Ramos (cell line): ENCODE data around the gene LRRC74B.
"Not testable (repeated sequence)": the region's sequence is repeated elsewhere in the genome, so short reads cannot be mapped to it uniquely, and the experiment has no call there.

Source experiments
- in situ Hi-C: fragments of 300-500 bp; cut with MboI; formaldehyde crosslinking; loops from one replicate; pipeline ENCODE4 v1.14.3; 2022; ENCODE audit warnings: low sequenced_read_pairs; ENCODE audit not compliant: unreplicated experiment

LRRC74B gene

GRCh38 chr22:21030621-21031544 is 14.9 kb upstream of the LRRC74B start:
- in situ Hi-C loops = no loop called here

GRCh38 chr22:21031545-21032036 is 14.2 kb upstream of the LRRC74B start:
- in situ Hi-C loops = no loop called here

- in situ Hi-C loops = no loop called here
Measured at GRCh38 chr22:21032037-21032867, 13.5 kb upstream of the LRRC74B start, which contains the start of gene SLC7A4. SLC7A4 (minus strand) TSS chr22:21032561; CDS start chr22:21031812, 749 bp downstream.

- in situ Hi-C loops = no loop called here
Measured at GRCh38 chr22:21032868-21033688, 12.7 kb upstream of the LRRC74B start.

- in situ Hi-C loops = no loop called here
Measured at GRCh38 chr22:21033895-21034294, 11.9 kb upstream of the LRRC74B start.

GRCh38 chr22:21034989-21035388 is 10.8 kb upstream of the LRRC74B start:
- in situ Hi-C loops = no loop called here

- in situ Hi-C loops = no loop called here
Measured at GRCh38 chr22:21038405-21038804, 7.3 kb upstream of the LRRC74B start.

- in situ Hi-C loops = not testable (repeated sequence)
Measured at GRCh38 chr22:21039158-21039557, 6.6 kb upstream of the LRRC74B start.

GRCh38 chr22:21041937-21042336 is 3.8 kb upstream of the LRRC74B start:
- in situ Hi-C loops = no loop called here

- in situ Hi-C loops = no loop called here
Measured at GRCh38 chr22:21042978-21043859, 2.5 kb upstream of the LRRC74B start.

- in situ Hi-C loops = no loop called here
Measured at GRCh38 chr22:21043860-21044535, 1.7 kb upstream of the LRRC74B start.

GRCh38 chr22:21044931-21045584 is 688 bp upstream of the LRRC74B start:
- in situ Hi-C loops = no loop called here

GRCh38 chr22:21047035-21047661 is 1.4 kb downstream of the LRRC74B start:
- in situ Hi-C loops = no loop called here

- in situ Hi-C loops = no loop called here
Measured at GRCh38 chr22:21047730-21048129, 2.0 kb downstream of the LRRC74B start.

GRCh38 chr22:21048448-21048847 is 2.7 kb downstream of the LRRC74B start:
- in situ Hi-C loops = not testable (repeated sequence)

- in situ Hi-C loops = not testable (repeated sequence)
Measured at GRCh38 chr22:21048965-21049364, 3.2 kb downstream of the LRRC74B start.

GRCh38 chr22:21051145-21051830 is 5.5 kb downstream of the LRRC74B start:
- in situ Hi-C loops = no loop called here
